ENCODE measurements around the gene FUBP1.

Gene FUBP1

DNA sequence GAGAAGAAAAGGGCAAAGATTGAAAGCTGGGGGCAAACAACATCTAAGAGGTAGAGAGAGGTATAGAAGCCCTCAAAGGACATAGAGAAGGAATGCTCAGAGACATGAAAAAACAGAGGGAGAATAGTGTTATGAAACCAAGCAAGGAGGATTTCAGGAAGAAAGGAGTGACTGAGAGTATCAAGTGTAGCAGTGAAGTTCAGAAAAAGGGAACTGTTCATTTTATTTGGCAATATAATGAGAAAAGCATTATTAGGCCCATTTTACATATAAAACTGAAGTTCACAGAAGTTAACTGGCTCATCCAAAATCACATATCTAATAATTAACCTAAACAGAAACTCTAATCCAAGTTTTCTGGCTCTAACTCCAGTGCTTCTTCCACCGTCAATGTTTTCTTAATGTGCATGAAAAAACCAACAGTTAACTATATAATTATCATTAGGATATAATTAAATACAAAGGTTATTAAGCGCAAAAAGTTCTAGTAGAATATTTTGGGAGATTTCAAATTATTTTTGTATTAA is 72.8 kb downstream of the FUBP1 start:
- Histone ChIP-seq H3K27me3 (ENCODE audit: insufficient read depth, insufficient read length) (no peaks in the 10 kb centered on the region), H3K4me3 (ENCODE audit: insufficient read length, low read depth) (no peak overlapping the region), H3K4me1 (ENCODE audit: insufficient read depth, insufficient read length) (no peaks in the 10 kb centered on the region), H3K9ac (ENCODE audit: insufficient read length, low read depth) (no peak overlapping the region), H3K9me3 (ENCODE audit: insufficient read depth, low read length) (no peaks in the 10 kb centered on the region), H3K36me3 (ENCODE audit: insufficient read depth, insufficient read length, low read length) (peaks cover 22% of the 10 kb centered on the region)
- DNase-seq (ENCODE audit: low read depth, low spot score), result no peak
- no peak for TF ChIP-seq SUZ12 (IDR thresholded peaks at IDR 0.05; ENCODE audit: extremely low read depth, insufficient read depth, insufficient read length)
- no peak for TF ChIP-seq YY1 (IDR thresholded peaks at IDR 0.05; ENCODE audit: insufficient read depth, insufficient read length)
- no peak for TF ChIP-seq ZNF274 (IDR thresholded peaks at IDR 0.05; ENCODE audit: low read depth, low read length)

DNA sequence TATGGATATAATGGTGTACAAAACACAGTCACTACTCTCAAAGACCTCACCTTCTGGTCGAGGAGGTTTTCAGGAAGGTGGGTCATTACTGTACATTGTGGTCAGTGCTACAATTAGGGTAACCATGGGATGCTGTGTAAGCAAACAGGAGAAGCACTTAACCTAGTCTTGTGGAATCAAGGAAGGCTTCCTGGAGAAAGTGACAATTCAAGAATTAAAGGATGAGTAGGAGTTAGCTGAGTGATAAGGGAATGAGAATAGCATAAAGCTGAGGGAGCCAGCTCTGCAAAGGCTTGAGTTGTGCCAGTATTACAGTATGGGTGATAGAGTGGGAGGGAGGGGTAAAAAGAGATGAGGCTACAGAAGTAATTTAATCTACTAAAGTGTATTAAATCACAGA is 73.3 kb downstream of the FUBP1 start:
- no peaks in the 10 kb centered on the region for H3K27me3 ChIP-seq (ENCODE audit: insufficient read depth, insufficient read length)
- H3K9ac ChIP-seq (ENCODE audit: insufficient read length, low read depth), result no peak overlapping the region
- no peak for DNase-seq (ENCODE audit: low read depth, low spot score)
- H3K36me3 ChIP-seq (ENCODE audit: insufficient read depth, insufficient read length, low read length), result peaks cover 19% of the 10 kb centered on the region
- TF ChIP-seq YY1 (IDR thresholded peaks at IDR 0.05; ENCODE audit: insufficient read depth, insufficient read length) (no peak), ZNF274 (IDR thresholded peaks at IDR 0.05; ENCODE audit: low read depth, low read length) (no peak), SUZ12 (IDR thresholded peaks at IDR 0.05; ENCODE audit: extremely low read depth, insufficient read depth, insufficient read length) (no peak)
- no peaks in the 10 kb centered on the region for H3K9me3 ChIP-seq (ENCODE audit: insufficient read depth, low read length)
- H3K4me1 ChIP-seq (ENCODE audit: insufficient read depth, insufficient read length), result no peaks in the 10 kb centered on the region
- H3K4me3 ChIP-seq (ENCODE audit: insufficient read length, low read depth), result no peak overlapping the region

- no peak overlapping the region for H3K4me3 ChIP-seq (ENCODE audit: insufficient read length, low read depth)
- no peaks in the 10 kb centered on the region for H3K9me3 ChIP-seq (ENCODE audit: insufficient read depth, low read length)
- H3K27me3 ChIP-seq (ENCODE audit: insufficient read depth, insufficient read length), result no peaks in the 10 kb centered on the region
- H3K4me1 ChIP-seq (ENCODE audit: insufficient read depth, insufficient read length), result no peaks in the 10 kb centered on the region
- no peak for TF ChIP-seq YY1 (IDR thresholded peaks at IDR 0.05; ENCODE audit: insufficient read depth, insufficient read length)
- TF ChIP-seq SUZ12 (IDR thresholded peaks at IDR 0.05; ENCODE audit: extremely low read depth, insufficient read depth, insufficient read length), result no peak
- no peak for TF ChIP-seq ZNF274 (IDR thresholded peaks at IDR 0.05; ENCODE audit: low read depth, low read length)
- no peak overlapping the region for H3K9ac ChIP-seq (ENCODE audit: insufficient read length, low read depth)
- DNase-seq (ENCODE audit: low read depth, low spot score), result peak; percentile 69
- peaks cover 16% of the 10 kb centered on the region for H3K36me3 ChIP-seq (ENCODE audit: insufficient read depth, insufficient read length, low read length)
These were observed 78.1 kb downstream of the FUBP1 start for GRCh38 chr1:77900687-77901293.

DNA sequence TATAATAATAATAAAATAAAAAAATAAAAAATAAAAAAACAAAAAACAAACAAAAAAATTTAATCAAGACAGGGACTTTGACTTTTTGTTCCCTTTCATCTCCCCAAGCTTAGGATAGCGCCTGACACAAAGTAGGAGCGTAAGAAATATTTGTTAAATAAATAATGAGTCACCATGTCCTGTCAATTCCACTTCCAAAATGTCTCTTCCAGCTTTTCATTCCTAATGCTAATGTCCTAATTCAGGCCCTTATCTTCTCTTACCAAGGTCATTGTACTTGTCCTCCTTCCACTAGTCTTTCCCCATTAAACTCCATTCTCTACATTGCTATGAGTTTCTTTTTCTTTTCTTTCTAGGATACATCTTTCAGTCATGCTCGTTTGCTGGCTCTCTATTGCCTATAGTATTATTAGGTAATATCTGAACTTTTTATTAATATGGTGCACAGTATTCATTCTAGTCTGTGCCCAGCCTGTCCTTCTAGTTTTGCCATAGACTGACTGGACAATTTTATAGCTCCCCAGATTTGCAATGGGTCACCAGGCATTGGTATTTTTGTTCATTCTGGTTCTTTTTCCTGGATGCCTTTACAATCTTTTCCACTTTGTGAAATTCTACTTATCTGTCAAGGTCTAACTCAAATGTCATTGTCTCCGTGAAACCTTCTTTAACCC is 79.1 kb downstream of the FUBP1 start:
- H3K9me3 ChIP-seq (ENCODE audit: insufficient read depth, low read length), result no peaks in the 10 kb centered on the region
- TF ChIP-seq ZNF274 (IDR thresholded peaks at IDR 0.05; ENCODE audit: low read depth, low read length), result no peak
- TF ChIP-seq YY1 (IDR thresholded peaks at IDR 0.05; ENCODE audit: insufficient read depth, insufficient read length), result no peak
- no peak for TF ChIP-seq SUZ12 (IDR thresholded peaks at IDR 0.05; ENCODE audit: extremely low read depth, insufficient read depth, insufficient read length)
- H3K4me1 ChIP-seq (ENCODE audit: insufficient read depth, insufficient read length), result no peaks in the 10 kb centered on the region
- H3K27me3 ChIP-seq (ENCODE audit: insufficient read depth, insufficient read length), result no peaks in the 10 kb centered on the region
- peaks cover 16% of the 10 kb centered on the region for H3K36me3 ChIP-seq (ENCODE audit: insufficient read depth, insufficient read length, low read length)
- no peak overlapping the region for H3K9ac ChIP-seq (ENCODE audit: insufficient read length, low read depth)
- DNase-seq (ENCODE audit: low read depth, low spot score), result no peak
- H3K4me3 ChIP-seq (ENCODE audit: insufficient read length, low read depth), result no peak overlapping the region

Measured in NT2/D1 (cell line).